Neural cell (in vitro differentiated cells): ENCODE results near the gene ATP2B2.

Source experiments
- CTCF ChIP-seq: fragments of 450-650 bp; IDR thresholded peaks from 2 replicates; pipeline ENCODE4 v1.5.1; 2014; ENCODE audit warnings: antibody characterized with exemption, mild to moderate bottlenecking, moderate library complexity; ENCODE audit not compliant: poor library complexity, severe bottlenecking
- EZH2 ChIP-seq: fragments of 200-600, 300-800 bp; shearing (Covaris generic), sonication (generic); IDR thresholded peaks from 2 replicates; pipeline ENCODE4 v1.6.1; 2014; ENCODE audit warnings: antibody characterized with exemption, low read length, borderline replicate concordance, mild to moderate bottlenecking; ENCODE audit not compliant: insufficient read depth, poor library complexity, severe bottlenecking
- POLR2AphosphoS5 ChIP-seq: IDR thresholded peaks from 2 replicates; pipeline ENCODE4 v1.6.1; 2012
- RAD21 ChIP-seq: fragments of 450-650 bp; conservative IDR thresholded peaks from 2 replicates; pipeline ENCODE4 v1.6.1; 2014; ENCODE audit warnings: antibody characterized with exemption, mild to moderate bottlenecking, moderate library complexity
- REST ChIP-seq: IDR thresholded peaks from 2 replicates; pipeline ENCODE4 v1.6.1; 2012; ENCODE audit warnings: borderline replicate concordance
- SMC3 ChIP-seq: fragments of 450-650 bp; conservative IDR thresholded peaks from 2 replicates; pipeline ENCODE4 v1.6.1; 2014; ENCODE audit warnings: antibody characterized with exemption, mild to moderate bottlenecking, moderate library complexity; ENCODE audit not compliant: poor library complexity
- TAF1 ChIP-seq: IDR thresholded peaks from 2 replicates; pipeline ENCODE4 v1.6.1; 2012; ENCODE audit warnings: low read depth

GRCh38 chr3:10315101-10315500 is 190.3 kb downstream of the ATP2B2 start:
- TF ChIP-seq REST (no peak), POLR2AphosphoS5 (no peak), CTCF (no peak), EZH2 (no peak), TAF1 (no peak), SMC3 (no peak), RAD21 (no peak)
